ENCODE data around the gene MYBPC2. TPM values are rescaled to one million over a fixed set of nuclear protein-coding genes. Genes with fewer than 3 reads are reported as not detected.
A peak's percentile ranks its signal among the peaks of the same experiment; 100 is the strongest.
"Not testable (repeated sequence)": the region's sequence is repeated elsewhere in the genome, so short reads cannot be mapped to it uniquely, and the experiment has no call there.

The MYBPC2 gene
- polyA plus RNA-seq (ENCODE audit: insufficient read length in 12 of 12) = 100 to 1,000 TPM in 1 of 12 donors, 10 to 100 TPM in 9, not detected in 2; 11.4 to 140 (median 53.8) TPM
- long read RNA-seq, donor 1 = 0 reads
- long read RNA-seq, donor 2, transcript MYBPC2-201 (28 exons, 3,593 nt) = major isoform, 7 of 24 reads
- long read RNA-seq, donor 2, partial matches to known transcripts = 13 of 24 reads
- long read RNA-seq, donor 2, other reads (novel, unspliced or antisense) = 0 of 24 reads
- long read RNA-seq, donor 3, partial matches to known transcripts = 0 of 5 reads
- long read RNA-seq, donor 3, other reads (novel, unspliced or antisense) = 0 of 5 reads
- long read RNA-seq, donor 4, transcript MYBPC2-202 (2 exons, 427 nt) = major isoform, 5 of 6 reads
- long read RNA-seq, donor 4, partial matches to known transcripts = 0 of 6 reads
- long read RNA-seq, donor 4, other reads (novel, unspliced or antisense) = 0 of 6 reads
- long read RNA-seq, donor 5, transcript MYBPC2-201 (28 exons, 3,593 nt) = major isoform, 7 of 21 reads
- long read RNA-seq, donor 5, partial matches to known transcripts = 12 of 21 reads
- long read RNA-seq, donor 5, other reads (novel, unspliced or antisense) = 0 of 21 reads
- long read RNA-seq, donor 6, partial matches to known transcripts = 0 of 2 reads
- long read RNA-seq, donor 6, other reads (novel, unspliced or antisense) = 0 of 2 reads
- long read RNA-seq, donor 7, partial matches to known transcripts = 8 of 10 reads
- long read RNA-seq, donor 7, other reads (novel, unspliced or antisense) = 0 of 10 reads
- long read RNA-seq, donor 8, transcript MYBPC2-201 (28 exons, 3,593 nt) = major isoform, 6 of 15 reads
- long read RNA-seq, donor 8, partial matches to known transcripts = 6 of 15 reads
- long read RNA-seq, donor 8, other reads (novel, unspliced or antisense) = 0 of 15 reads
- long read RNA-seq, donor 9 = 0 reads
- long read RNA-seq, donor 10, transcript MYBPC2-201 (28 exons, 3,593 nt) = major isoform, 9 of 22 reads
- long read RNA-seq, donor 10, transcript MYBPC2-202 (2 exons, 427 nt) = minor isoform, 6 of 22 reads
- long read RNA-seq, donor 10, partial matches to known transcripts = 7 of 22 reads
- long read RNA-seq, donor 10, other reads (novel, unspliced or antisense) = 0 of 22 reads
- long read RNA-seq, donor 11, transcript MYBPC2-202 (2 exons, 427 nt) = major isoform, 5 of 8 reads
- long read RNA-seq, donor 11, partial matches to known transcripts = 0 of 8 reads
- long read RNA-seq, donor 11, other reads (novel, unspliced or antisense) = 0 of 8 reads

DNA sequence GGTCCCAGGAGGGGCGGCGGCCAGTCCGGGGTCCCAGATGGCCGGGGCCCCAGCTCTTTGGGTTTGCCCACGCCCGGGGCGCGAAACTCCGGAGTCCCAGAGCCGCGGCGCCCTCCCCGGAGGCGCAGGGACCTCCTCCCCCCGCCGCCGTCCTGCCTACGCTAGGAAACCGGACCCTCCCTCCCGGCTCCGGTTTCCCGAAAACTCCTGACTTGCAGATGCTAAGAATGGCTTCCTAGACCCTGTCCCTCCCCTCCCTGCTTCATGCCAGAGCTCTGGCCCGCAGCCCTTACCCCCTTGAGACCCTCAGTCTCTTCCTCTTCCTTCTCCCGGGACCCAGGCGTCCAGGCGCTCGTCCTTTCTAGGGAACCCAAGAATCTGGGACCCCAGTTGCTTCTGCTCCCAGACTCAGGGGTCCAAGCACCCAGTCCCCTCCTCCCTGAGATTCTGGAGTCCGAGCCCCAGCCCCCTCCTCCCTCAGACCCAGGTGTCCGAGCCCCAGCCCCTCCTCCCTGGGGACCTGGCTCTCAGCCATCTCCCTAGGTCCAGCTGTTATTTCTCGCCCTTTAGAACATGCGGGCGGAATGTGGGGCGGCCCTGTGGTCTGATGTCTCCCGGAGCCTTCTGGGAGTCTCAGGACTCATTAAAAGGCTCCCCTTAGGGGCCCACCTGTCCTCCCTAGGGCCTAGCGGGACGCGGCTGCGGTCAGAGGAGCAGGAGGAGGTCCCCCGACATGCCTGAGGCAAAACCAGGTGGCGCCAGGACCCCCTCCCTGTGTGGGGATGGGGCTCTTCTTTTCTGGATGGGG, at the start of gene MYBPC2:
TSS of gene MYBPC2 (plus strand) at position 672 of the 808 bp plus-strand sequence. CDS start at position 734, 62 bp downstream.
- DNase-seq = peak; percentile 39

DNA sequence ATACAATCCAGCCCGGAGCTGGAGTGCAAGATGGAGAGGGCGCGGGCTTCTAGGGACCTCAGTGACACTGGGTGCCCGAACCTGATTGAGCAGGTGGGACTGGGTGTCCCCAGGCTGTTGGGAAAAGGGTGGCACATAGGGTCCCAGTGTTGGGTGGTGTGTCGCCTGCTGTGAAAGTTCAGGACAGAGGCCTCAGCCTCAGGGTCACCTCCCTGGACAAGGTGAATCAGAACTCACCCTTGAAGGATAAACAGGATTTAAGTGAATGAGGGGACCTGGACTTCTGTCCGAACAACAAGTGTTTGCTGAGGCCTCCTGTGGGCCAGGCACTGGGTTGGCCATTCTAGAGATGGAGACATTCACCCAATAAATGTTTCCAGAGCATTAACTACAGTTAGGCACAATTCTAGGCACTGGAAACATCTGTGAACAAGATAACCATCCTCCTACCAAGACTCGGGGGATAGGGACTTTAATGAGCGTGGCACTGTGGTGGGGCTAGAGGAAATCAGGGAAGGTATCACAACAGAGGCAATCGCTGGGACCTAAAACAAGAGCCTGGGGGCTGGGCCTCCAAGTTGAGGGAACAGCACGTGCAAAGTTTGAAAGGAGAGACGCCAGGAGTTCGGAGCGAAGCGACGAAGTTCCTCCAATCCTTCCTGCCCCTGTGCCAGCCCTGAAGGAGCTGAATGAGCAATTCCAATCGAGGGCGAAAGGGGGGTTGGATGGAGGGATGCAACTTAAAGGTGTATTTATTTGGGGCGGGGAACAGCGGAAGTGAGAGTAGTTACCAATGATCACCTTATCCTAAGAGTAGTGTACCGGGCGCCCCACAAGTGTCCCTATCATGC, 49.5 kb upstream of the MYBPC2 start:
- no peak for DNase-seq

DNA sequence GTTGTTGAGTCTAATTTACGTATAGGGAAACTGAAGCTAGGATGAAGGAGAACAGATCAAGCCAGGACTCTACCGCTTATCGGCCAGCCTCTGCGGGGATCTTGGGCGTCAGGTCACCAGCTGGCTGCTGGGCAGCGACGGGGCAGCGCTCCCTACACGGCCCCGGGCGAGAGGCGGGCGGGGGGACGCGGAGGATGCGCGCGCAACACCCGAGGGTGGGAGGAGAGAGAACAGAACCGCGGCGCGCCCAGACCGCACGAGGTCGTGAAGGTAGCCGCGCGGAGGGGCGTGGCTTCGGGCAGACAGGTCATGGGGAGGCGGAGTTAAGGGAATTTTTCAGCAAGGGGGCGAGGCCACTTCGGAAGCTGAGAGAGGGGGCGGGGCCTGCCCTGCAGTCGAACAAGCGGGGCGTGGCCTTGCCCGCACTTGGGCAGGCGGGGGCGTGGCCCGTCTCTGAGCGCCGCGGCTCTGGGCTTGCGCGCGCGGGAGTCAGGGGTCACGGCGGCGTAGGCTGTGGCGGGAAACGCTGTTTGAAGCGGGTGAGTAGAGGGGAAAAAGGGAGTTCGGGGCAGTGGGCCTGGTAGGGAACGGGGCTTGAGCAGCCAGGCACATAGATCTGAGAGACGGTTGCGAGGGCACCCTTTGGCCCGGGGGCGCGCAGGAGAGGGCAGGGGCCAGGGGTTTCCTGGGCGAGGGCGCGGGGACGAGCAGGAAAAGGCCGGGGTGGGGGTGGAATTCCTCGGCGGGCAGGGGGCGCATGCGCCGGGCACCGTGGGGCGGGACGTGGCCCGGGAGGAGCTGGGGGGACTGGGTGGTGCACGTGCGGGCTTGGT, 48.6 kb upstream of the MYBPC2 start, which contains the start of gene POLD1:
TSS of gene POLD1 (plus strand) at position 496 of the 833 bp plus-strand sequence. CDS start 14,505 bp downstream, outside the sequence.
- peak; percentile 93 for DNase-seq

DNA sequence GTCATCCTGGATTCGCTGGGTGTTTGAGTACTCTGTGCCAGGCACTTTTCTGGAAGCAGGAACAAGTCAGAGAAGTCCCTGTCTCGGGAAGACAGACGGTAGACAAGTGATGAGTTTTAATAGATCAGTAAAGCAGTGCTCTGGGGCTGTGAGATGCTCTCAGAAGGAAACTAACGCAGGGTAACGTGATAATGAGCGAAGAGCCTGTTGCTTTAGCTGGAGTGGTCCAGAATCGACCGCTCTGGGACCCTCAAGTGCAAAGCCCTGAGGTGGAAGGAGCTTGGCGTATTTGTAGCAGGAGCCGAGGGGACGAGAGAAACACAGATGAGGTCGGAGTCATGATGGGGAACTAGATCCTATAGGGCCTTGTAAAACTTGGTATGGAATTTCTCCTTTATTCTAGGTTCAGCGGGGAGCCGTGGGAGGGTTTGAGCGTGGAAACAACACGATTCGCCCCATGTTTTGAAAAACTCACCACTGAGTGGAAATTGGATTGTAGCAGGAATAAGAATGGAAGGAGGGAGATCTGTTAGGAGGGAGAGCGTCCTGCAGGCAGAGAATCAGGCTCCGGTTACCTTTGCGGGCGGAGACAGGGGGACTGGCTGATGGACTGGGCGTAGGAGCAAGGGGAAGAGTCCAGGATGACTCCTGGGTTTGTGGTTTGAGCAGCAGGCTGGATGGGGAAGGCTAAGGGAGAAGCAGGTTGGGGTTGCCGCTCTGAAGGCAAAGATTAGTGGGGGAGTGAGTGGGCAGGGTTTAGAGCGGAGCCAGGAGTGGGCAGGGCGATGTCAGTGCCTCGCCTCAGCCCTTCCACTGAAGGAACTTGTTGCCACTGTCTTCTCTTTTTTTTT, 47.8 kb upstream of the MYBPC2 start:
- DNase-seq = no peak

DNA sequence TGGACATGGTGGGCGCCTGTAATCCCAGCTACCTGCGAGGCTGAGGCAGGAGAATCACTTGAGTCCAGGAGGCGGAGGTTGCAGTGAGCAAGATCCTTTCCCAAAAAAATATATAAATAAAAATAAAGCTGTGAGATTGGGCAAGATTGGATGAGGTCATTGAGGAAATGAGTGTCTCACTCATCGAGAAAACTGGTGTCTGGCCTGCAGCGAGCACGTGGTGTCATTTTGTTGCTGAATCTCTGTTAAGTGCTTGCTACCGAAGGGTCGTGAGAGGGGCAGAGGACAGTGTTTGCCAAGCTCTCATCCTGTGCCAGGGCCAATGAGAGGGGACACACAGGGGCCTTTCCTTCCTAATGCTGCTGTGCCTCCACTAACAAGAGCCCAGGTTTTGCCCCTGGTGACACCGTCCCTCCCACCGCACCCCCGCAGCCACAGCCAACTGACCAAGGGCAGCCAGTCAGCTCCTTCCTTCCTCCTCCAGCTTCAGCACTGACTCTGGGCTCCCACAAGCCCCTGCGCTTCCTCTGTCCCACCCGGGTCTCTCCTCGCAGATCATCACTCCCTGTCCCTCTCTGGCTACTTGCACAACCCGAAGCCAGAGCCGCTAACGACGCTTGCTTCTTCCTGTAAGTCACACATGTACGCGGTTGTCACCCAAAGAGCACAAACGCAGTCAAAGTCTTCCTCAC, 45.4 kb upstream of the MYBPC2 start:
- DNase-seq = no peak

DNA sequence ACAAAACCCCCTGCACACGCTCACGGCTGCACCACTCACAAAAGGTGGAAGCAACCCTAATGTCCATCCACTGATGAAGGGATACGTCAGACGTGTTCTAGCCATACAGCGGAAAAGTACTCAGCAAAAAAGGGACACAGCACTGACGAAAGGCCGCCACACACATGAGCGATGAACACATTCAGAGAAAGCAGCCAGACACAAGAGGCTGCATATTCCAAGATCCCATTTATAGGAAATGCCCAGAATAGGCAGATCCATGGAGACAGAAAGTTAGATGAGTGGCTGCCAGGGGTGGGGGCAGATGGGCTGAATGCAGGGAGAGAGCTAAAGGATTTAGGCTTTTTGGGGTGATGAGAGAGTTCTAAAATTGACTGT, 44.8 kb upstream of the MYBPC2 start:
- DNase-seq = no peak

DNA sequence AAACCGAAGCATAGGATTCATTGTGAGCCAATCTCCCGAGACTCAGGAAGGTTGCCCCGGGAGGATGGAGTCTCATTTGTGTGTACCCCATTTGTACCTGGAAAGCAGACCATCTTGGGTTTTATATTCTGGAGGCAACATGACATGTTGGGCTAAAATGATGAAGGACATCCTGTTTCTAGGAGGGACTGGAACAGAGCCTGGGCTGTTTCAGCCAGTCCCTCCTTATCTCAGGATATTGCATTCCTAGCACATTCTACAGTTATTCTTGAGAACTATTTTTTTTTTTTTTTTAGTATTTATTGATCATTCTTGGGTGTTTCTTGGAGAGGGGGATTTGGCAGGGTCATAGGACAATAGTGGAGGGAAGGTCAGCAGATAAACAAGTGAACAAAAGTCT, 42.4 kb upstream of the MYBPC2 start:
- DNase-seq = not testable (repeated sequence)

DNA sequence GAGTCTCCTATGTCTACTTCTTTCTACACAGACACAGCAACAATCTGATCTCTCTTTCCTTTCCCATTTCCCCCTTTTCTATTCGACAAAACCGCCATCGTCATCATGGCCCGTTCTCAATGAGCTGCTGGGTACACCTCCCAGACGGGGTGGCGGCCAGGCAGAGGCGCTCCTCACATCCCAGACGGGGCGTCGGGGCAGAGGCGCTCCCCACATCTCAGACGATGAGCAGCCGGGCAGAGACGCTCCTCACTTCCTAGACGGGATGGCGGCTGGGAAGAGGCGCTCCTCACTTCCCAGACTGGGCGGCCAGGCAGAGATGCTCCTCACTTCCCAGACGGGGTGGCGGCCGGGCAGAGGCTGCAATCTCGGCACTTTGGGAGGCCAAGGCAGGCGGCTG, 41.7 kb upstream of the MYBPC2 start:
- DNase-seq = not testable (repeated sequence)

DNA sequence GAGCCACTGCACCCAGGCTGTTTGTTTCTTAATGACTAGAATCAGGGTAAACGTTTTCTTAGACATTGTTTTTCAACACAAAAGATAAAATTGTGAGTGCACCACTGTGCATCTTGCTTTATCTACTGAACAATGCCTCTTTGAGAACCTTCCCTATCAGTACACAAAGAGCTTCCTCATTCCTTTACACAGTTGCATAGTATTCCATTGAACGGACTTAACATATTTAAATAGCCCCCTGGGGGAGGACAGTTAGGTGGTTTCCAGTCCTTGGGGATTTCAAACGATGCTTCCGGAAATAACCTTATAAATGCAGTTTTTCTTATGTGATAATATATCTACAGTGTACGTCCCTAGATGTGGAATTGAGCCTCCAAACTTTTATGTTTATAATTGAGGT, 39.9 kb upstream of the MYBPC2 start:
- DNase-seq = no peak

DNA sequence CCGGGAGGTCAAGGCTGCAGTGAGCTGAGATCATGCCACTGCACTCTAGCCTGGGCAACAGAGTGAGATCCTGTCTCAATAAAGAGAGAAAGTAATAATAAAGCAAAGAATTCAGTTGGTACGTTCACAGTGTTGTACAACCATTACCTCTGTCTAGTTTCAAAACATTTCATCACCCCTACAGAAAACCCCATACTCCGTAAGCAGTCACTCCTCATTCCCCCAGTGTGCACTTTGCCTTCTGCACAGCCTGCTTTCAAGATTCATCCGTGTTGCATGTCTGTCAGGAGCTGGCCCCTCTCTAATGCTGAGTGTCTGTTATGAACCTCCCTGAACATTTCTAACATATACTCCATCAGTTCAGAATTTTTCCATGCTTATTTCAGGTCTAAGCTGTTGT, 39.1 kb upstream of the MYBPC2 start:
- DNase-seq = no peak

DNA sequence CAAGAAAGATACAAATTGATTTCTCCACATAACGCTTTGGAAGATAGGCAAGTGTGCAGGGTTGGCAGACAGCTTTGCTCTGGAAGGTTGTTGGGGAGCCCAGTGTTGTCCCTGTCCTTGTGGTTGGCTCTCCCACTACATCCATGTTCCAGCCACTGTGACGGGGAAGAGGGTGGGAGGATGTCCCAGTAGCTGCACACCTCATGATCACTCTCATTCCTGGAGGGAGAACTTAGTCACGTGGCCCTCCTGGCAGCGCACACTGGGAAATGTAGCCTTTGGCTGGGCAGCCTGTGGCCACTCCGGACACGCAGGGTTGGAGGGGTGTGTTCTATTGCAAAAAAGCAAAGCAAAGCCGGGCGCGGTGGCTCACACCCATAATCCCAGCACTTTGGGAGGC, 38.7 kb upstream of the MYBPC2 start:
- no peak for DNase-seq

DNA sequence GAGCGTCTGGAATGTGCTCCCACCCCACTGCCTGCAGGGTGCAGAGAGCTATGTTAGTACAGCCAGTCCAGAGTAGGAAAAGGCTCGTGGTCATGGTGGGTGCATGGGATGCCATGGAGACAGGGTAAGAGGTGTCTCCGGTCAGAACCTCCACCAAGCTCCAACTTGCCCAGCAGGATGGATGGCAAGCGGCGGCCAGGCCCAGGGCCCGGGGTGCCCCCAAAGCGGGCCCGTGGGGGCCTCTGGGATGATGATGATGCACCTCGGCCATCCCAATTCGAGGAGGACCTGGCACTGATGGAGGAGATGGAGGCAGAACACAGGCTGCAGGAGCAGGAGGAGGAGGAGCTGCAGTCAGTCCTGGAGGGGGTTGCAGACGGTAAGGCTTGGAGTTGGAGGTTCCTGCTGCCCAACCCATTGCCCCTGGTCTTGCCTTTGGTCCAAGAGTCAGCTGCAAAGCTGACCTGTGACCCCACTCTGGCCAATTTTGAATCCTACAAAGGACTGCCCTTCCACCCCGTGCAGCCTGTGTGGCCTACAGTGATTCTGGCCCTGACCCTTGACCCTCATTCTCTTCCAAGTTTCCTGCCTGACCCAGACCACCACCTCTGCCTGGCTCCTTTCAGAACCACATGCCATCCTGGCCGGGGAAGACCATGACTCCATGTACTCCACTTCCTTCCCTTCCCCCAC, 33.9 kb upstream of the MYBPC2 start:
- no peak for DNase-seq

DNA sequence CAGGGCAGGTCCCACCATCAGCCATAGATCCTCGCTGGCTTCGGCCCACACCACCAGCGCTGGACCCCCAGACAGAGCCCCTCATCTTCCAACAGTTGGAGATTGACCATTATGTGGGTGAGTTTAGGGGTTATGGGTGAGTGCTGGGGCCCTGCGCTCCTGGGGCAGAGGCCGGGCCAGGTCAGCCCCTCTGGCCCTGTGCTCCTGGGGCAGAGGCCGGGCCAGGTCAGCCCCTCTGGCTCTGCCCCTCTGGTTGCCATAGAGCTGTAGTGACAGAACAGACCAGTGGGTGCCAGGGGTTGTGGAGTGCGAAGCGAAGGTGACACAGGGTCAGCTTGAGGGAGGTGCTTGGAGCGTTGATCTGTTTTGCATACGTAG, 33.3 kb upstream of the MYBPC2 start:
- no peak for DNase-seq

DNA sequence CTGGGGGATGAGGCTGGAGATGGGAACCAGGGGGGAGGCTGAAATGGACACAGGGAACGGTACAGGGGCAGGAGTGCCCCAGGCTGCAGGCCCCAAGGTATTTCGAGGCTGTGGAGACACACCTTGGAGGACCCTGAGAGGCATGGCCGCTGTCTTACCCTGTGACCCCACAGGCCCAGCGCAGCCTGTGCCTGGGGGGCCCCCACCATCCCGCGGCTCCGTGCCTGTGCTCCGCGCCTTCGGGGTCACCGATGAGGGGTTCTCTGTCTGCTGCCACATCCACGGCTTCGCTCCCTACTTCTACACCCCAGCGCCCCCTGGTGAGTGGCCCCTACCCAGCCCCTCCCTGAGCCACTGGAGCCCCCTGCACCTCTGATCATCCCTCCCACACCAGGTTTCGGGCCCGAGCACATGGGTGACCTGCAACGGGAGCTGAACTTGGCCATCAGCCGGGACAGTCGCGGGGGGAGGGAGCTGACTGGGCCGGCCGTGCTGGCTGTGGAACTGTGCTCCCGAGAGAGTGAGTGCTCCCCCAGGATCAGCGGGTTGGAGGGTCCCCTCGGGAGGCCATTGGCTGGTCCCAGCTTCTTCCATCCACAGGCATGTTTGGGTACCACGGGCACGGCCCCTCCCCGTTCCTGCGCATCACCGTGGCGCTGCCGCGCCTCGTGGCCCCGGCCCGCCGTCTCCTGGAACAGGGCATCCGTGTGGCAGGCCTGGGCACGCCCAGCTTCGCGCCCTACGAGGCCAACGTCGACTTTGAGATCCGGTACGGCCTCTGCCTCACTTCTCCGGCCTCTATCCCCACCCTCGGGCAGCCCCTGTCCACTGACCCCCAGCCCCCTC, 30.9 kb upstream of the MYBPC2 start:
- no peak for DNase-seq

DNA sequence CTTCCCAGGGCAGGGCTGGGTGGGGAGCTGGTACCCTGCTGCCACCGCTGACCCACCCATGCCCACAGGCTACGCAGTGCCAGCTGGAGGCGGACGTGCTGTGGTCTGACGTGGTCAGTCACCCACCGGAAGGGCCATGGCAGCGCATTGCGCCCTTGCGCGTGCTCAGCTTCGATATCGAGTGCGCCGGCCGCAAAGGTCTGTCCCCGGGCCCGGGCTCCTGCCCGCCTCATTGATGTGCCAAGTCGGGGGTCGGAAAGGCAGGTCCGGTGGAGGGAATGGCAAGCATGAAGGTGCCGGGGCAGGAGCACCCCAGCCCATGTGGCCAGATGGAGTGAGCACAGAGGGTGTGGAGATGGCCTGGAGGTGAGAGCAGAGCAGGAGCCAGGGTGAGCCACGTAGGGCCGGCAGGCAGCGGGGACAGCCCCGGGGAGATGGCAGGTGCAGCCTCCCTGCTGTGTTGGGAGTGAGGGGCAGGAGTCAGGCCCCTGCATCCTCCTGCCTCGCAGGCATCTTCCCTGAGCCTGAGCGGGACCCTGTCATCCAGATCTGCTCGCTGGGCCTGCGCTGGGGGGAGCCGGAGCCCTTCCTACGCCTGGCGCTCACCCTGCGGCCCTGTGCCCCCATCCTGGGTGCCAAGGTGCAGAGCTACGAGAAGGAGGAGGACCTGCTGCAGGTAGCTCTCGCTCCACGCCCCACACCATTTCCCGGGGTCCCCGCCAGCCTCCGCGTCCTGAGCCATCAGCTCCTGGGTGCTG, 30.0 kb upstream of the MYBPC2 start:
- no peak for DNase-seq

Measured in muscle of arm (tissue), 14 donors.